ENCODE measurements around the gene GCN1. TPM values are rescaled to one million over a fixed set of nuclear protein-coding genes. Genes with fewer than 3 reads are reported as not detected.

GCN1 gene
- total RNA-seq, 4 donors from 2014 or later, result 52.5 to 99.4 (median 72.1) TPM

DNA sequence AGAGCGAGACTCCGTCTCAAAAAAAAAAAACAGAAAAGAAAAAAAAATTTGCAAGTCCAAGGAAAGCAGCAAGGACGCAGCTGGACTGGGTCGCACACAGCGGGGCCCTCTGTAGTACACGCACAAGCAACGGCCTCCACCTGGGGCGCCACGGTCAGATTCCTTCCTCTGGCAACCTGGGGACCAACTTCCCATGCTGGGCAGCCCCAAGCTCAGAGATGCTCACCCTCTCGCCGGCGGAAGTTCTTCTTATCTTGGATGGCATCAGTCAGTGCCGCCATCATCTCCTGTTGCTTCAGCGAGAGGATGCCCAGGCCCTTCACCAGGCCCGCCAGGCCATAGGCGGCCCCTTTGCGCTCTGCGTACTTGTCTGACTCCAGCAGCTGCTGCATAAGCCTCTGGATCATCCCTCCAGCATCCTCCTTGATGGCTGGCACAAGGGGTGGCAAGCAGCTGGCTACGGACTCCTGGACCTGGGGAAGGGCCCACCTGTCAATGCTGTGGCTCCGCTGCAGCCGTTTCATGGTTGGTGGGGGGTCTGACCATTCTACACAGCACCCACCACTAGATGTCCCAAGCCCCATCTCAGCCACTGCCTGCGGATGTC is 43.5 kb downstream of the GCN1 start:
- ATAC-seq (ENCODE audit: low FRiP score) (no peak), DNase-seq (ENCODE audit: low spot score) (no peak)
- TF ChIP-seq, protein P1, sequence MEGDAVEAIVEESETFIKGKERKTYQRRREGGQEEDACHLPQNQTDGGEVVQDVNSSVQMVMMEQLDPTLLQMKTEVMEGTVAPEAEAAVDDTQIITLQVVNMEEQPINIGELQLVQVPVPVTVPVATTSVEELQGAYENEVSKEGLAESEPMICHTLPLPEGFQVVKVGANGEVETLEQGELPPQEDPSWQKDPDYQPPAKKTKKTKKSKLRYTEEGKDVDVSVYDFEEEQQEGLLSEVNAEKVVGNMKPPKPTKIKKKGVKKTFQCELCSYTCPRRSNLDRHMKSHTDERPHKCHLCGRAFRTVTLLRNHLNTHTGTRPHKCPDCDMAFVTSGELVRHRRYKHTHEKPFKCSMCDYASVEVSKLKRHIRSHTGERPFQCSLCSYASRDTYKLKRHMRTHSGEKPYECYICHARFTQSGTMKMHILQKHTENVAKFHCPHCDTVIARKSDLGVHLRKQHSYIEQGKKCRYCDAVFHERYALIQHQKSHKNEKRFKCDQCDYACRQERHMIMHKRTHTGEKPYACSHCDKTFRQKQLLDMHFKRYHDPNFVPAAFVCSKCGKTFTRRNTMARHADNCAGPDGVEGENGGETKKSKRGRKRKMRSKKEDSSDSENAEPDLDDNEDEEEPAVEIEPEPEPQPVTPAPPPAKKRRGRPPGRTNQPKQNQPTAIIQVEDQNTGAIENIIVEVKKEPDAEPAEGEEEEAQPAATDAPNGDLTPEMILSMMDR (IDR thresholded peaks at IDR 0.05), result no peak

DNA sequence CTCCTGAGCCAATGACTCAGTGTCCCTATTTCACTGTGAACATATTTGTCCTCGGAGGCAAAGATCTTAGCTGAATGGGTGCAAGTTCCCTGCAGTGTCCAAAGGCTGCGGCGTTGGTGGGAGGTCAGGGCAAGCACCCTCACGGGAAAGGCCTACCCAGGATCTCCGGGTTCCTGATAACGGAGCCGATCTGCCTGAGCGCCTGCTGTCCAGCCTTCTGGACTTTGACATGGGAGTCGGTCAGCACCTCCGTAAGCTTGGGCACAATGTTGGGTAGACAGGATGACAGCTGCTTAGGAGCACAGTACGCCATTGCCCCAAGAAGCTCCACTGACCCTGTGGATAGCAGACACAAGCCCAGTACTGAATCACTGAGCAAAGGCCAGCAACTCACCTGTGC is 46.5 kb downstream of the GCN1 start:
- DNase-seq (ENCODE audit: low spot score) (no peak), ATAC-seq (ENCODE audit: low FRiP score) (no peak)
- TF ChIP-seq, protein P1 (IDR thresholded peaks at IDR 0.05), result no peak

DNA sequence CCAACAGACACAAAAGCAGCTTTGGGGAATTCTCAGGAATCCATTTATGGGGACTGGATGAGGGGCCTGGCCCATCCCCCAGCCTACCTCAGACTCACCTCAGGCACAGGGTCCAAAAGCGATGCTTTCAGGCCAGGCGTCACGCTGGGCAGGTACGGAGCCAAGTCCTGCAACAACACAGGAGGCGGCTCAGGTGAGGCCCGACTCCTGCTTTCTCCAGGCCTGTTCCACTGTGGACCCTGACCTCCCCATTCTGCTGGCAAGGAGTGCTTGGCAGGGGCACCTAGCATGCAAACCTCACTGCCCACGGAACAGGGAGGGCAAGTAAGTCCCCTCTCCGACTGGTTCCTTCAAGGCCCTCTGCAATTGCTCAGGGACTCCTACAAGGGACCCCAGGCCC is 49.4 kb downstream of the GCN1 start:
- ATAC-seq (ENCODE audit: low FRiP score), result no peak
- no peak for DNase-seq (ENCODE audit: low spot score)
- TF ChIP-seq, protein P1 (IDR thresholded peaks at IDR 0.05), result no peak

DNA sequence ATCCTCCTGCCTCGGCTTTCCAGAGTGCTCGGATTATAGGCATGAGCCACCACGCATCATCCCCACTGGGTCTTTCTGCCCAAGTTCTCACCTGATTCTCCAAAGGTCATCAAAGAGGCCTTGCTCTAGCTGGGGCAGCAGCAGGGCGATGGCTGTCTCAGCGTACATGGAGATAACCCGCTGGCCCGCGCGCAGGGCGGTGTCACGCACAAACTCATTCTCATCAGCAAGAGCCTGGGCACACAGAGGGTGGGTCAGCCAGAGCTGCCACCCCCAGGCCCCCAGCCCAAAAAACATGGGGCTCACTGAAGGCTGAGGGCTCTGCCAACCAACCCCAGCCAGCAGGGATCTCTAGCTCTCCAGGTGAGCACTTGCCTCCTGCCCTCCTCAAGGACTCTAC is 50.3 kb downstream of the GCN1 start:
- DNase-seq (ENCODE audit: low spot score) (no peak), ATAC-seq (ENCODE audit: low FRiP score) (no peak)
- TF ChIP-seq, protein P1 (IDR thresholded peaks at IDR 0.05), result no peak

GRCh38 chr12:120142231-120142877 is 52.2 kb downstream of the GCN1 start:
- TF ChIP-seq, protein P1 (IDR thresholded peaks at IDR 0.05), result no peak

DNA sequence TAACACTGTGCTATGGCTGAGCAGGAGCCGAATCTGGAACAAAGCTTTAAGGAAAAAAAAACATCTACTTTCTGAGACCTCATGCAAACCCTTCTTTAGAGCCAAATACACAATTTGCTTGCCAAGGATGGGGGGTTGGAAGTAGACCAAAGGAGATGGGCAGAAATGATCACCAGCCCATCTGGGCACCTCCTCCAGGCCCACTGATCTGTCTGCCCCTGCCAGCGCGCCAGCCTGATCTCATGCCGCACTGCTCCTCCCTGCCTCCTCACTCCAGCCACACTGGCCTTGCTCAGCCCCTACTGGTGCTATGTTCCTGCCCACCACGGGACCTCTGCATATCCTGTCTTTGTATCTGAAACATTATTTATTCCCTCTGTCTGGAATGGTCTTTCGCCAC is 53.2 kb downstream of the GCN1 start:
- DNase-seq (ENCODE audit: low spot score) (no peak), ATAC-seq (ENCODE audit: low FRiP score) (no peak)
- TF ChIP-seq, protein P1 (IDR thresholded peaks at IDR 0.05), result no peak

More at GRCh38 chr12:120142231-120142877, 52.2 kb downstream of the GCN1 start:
- DNase-seq (ENCODE audit: low spot score), result no peak
- ATAC-seq (ENCODE audit: low FRiP score), result no peak

DNA sequence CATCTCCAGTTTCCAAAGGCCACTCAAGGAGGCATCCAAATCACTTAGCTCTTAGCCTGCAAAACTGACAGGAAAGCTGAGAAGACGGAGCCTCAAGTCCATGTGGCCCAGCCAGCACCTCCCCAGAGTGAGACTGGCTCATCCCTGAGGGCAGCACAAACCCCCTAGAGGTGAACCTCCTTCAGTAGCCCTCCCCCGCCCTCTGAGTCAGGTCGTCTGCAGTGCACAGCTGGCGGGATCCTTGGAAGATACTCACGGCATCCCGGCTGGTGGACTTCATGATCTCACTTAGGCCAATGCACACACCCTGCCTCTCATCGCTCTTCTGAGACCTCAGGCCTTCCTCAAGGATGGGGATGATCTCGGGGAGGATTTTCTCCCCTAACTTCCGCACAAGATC is 53.9 kb downstream of the GCN1 start:
- ATAC-seq (ENCODE audit: low FRiP score), result no peak
- TF ChIP-seq, protein P1 (IDR thresholded peaks at IDR 0.05), result no peak
- no peak for DNase-seq (ENCODE audit: low spot score)
